ENCODE measurements around the gene IMMT.

- no peak for TF ChIP-seq EZH2 (IDR thresholded peaks at IDR 0.05; ENCODE audit: borderline replicate concordance, low read depth, low read length, poor library complexity, severe bottlenecking)
- no peak for TF ChIP-seq CTCF (conservative IDR thresholded peaks at IDR 0.05; ENCODE audit: low read depth, low read length)
Observed at GRCh38 chr2:86139981-86140380, 55.3 kb downstream of the IMMT start.

All from A673 (cell line).